Endodermal cell (in vitro differentiated cells): ENCODE results near the gene CTU2. TPM values are rescaled to one million over a fixed set of nuclear protein-coding genes. Genes with fewer than 3 reads are reported as not detected.
A peak's percentile ranks its signal among the peaks of the same experiment; 100 is the strongest.

Source experiments
- DNase-seq: peaks from one replicate; pipeline ENCODE4 v3.0.0-alpha.2; 2017
- H3K27ac ChIP-seq: 2 replicates; pipeline ENCODE4 v1.5.1; 2013; ENCODE audit warnings: mild to moderate bottlenecking, low read depth, low read length, moderate library complexity
- H3K27me3 ChIP-seq: 2 replicates; pipeline ENCODE4 v1.6.1; 2013; ENCODE audit warnings: mild to moderate bottlenecking, low read length, moderate library complexity; ENCODE audit not compliant: insufficient read depth, control insufficient read depth, poor library complexity, severe bottlenecking
- H3K36me3 ChIP-seq: 2 replicates; pipeline ENCODE4 v1.7.0; 2013; ENCODE audit warnings: mild to moderate bottlenecking, low read length, moderate library complexity; ENCODE audit not compliant: control insufficient read depth, insufficient read depth
- H3K4me1 ChIP-seq: one replicate; pipeline ENCODE4 v1.7.0; 2013; ENCODE audit warnings: low read length; ENCODE audit not compliant: control insufficient read depth, insufficient read depth
- H3K4me3 ChIP-seq: 2 replicates; pipeline ENCODE4 v1.5.1; 2013; ENCODE audit warnings: mild to moderate bottlenecking, low read length, moderate library complexity
- H3K9ac ChIP-seq: 2 replicates; pipeline ENCODE4 v1.6.1; 2013; ENCODE audit warnings: mild to moderate bottlenecking, low read length, moderate library complexity; ENCODE audit not compliant: poor library complexity, severe bottlenecking; ENCODE audit errors: extremely low read depth
- H3K9me3 ChIP-seq: 2 replicates; pipeline ENCODE4 v1.6.1; 2013; ENCODE audit warnings: mild to moderate bottlenecking, low read length, moderate library complexity; ENCODE audit not compliant: control insufficient read depth
- H3K27ac Mint-ChIP-seq: 2 replicates; pipeline ENCODE4 v1.8.0; 2020; ENCODE audit warnings: mixed read lengths
- H3K27me3 Mint-ChIP-seq: 2 replicates; pipeline ENCODE4 v1.8.0; 2021; ENCODE audit warnings: mild to moderate bottlenecking, mixed read lengths; ENCODE audit not compliant: insufficient read depth
- H3K36me3 Mint-ChIP-seq: 2 replicates; pipeline ENCODE4 v1.8.0; 2020; ENCODE audit warnings: low read depth, mixed read lengths
- H3K4me1 Mint-ChIP-seq: 2 replicates; pipeline ENCODE4 v1.8.0; 2020; ENCODE audit warnings: mixed read lengths
- H3K4me3 Mint-ChIP-seq: 2 replicates; pipeline ENCODE4 v1.8.0; 2020; ENCODE audit warnings: mild to moderate bottlenecking, moderate library complexity, mixed read lengths
- H3K9me3 Mint-ChIP-seq: 2 replicates; pipeline ENCODE4 v1.8.0; 2020; ENCODE audit warnings: mild to moderate bottlenecking, mixed read lengths
- WGBS, 2 experiments: methylation state at CpG; one replicate each; pipeline versions ENCODE4 v1.1.5 to v1.1.7; 2013; ENCODE audit warnings: missing lambda C conversion rate in 2 of 2, mixed read lengths in 1 of 2; ENCODE audit not compliant: insufficient coverage in 1 of 2, insufficient read length in 1 of 2; 5-methylcytosine and 5-hydroxymethylcytosine counted together
- total RNA-seq, 2 donors: library from RNA; stranded (reverse); fragmentation: NEBNext Ultra II Directional in 1 of 2; extraction: Animal tissue kit (Norgen Biotek cat#: 25700) in 1 of 2; gene quantifications; 2 replicates in 1 of 2; 3 replicates in 1 of 2; pipeline ENCODE4 v1.2.1, GENCODE V29; 2021
- TF ChIP-seq, protein P1 (sequence below): fragments of 200-600 bp; sonication (generic); conservative IDR thresholded peaks from 2 replicates; pipeline ENCODE4 v1.5.0; 2021; ENCODE audit warnings: antibody characterized with exemption, mild to moderate bottlenecking

Gene CTU2
- total RNA-seq, 2 donors from 2014 or later = 16.7 to 24.3 TPM

DNA sequence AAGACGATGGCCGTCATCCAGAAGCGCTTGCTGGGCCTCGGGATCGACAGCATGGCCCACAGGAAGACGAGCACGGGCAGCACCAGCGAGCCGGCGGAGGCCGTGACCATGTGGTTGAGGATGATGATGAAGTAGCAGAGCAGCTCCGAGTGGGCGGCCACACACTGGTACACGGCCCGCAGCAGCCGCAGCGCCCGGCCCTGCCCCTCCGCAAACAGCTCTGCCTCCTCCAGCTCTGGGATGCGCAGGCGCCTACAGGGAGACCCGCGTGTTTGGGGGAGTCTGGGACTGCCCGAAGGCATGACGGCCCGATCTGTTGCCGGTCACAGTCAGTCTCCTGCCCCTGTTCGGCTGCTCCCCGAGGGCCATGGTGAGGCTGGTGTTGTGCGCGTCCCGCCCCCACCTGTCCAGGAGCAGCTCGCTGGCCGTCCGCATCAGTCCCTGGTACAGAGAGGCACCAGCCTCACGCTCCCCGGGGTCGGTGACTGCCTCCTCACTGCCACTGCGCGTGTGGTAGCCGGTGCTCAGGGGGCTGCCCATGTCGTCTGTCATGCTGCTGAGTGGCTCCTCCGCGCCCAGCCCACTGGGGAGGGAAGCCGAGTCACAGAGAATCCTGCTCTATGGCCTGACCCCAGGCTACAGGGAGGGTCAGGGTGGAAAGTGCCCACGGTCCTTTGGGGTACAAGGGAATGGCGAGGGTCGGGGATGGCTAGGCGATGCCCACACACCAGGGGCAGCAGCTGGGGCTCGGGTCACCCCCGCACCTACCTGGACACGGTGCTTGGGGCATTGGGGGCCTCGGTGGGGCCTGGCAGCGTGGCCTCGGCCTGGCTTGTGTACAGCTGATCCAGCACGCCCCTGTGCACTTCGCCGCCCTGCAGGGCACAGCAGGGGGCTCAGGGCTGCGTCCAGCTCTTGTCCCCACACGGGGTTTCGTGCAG, 15.8 kb downstream of the CTU2 start:
- peaks cover 28% of the 10 kb centered on the region for H3K36me3 Mint-ChIP-seq
- Histone ChIP-seq H3K9ac (no peak overlapping the region), H3K27me3 (no peaks in the 10 kb centered on the region), H3K4me1 (no peaks in the 10 kb centered on the region), H3K4me3 (no peak overlapping the region), H3K27ac (no peak overlapping the region), H3K36me3 (peaks cover 13% of the 10 kb centered on the region), H3K9me3 (no peaks in the 10 kb centered on the region)
- TF ChIP-seq, protein P1, sequence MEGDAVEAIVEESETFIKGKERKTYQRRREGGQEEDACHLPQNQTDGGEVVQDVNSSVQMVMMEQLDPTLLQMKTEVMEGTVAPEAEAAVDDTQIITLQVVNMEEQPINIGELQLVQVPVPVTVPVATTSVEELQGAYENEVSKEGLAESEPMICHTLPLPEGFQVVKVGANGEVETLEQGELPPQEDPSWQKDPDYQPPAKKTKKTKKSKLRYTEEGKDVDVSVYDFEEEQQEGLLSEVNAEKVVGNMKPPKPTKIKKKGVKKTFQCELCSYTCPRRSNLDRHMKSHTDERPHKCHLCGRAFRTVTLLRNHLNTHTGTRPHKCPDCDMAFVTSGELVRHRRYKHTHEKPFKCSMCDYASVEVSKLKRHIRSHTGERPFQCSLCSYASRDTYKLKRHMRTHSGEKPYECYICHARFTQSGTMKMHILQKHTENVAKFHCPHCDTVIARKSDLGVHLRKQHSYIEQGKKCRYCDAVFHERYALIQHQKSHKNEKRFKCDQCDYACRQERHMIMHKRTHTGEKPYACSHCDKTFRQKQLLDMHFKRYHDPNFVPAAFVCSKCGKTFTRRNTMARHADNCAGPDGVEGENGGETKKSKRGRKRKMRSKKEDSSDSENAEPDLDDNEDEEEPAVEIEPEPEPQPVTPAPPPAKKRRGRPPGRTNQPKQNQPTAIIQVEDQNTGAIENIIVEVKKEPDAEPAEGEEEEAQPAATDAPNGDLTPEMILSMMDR = no peak
- H3K9me3 Mint-ChIP-seq = no peaks in the 10 kb centered on the region
- no peaks in the 10 kb centered on the region for H3K27me3 Mint-ChIP-seq
- no peak for DNase-seq
- no peaks in the 10 kb centered on the region for H3K4me1 Mint-ChIP-seq
- no peak overlapping the region for H3K4me3 Mint-ChIP-seq
- no peak overlapping the region for H3K27ac Mint-ChIP-seq
- WGBS, 2 experiments = 95 to 97% methylated on average over 36 to 61 of the region's 61 CpGs

DNA sequence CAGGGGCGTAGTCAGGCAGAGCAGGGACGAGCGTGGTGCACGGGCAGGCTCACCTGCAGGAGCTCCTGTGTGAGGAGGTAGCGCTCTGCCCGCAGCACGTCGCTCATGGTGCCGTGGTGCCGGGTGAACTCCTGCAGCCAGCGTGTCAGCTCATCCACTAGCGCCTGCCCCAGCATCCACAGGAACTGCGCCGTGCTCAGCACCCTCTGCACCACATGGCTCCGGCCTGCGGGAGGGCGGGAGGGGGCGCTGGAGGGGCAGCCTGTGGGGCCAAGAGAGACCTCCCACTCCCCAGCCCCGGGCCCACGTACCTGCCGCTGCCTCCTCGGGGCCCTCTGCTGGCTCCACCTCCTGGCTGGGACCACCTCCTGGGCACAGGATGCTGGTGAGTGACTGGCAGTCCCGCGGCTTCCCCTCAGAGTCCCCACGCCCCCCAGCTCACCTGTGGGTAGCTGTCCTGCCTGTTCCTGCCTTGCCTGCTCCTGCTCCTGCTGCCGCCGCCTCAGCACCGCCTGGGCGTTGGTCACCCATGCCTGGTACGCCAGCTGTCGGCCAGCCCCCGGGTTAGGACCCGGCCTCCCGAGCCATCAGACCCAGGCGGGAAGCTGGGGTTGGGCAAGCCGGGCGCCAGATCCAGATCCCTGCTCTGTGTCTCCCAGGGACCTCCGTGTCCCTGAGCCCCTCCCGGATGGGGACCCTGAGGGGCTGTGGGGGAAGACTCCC, 16.6 kb downstream of the CTU2 start:
- TF ChIP-seq, protein P1 = no peak
- Mint-ChIP-seq H3K27ac (no peak overlapping the region), H3K36me3 (peaks cover 25% of the 10 kb centered on the region), H3K4me3 (no peak overlapping the region), H3K27me3 (no peaks in the 10 kb centered on the region), H3K4me1 (no peaks in the 10 kb centered on the region), H3K9me3 (no peaks in the 10 kb centered on the region)
- no peaks in the 10 kb centered on the region for H3K4me1 ChIP-seq
- no peak overlapping the region for H3K9ac ChIP-seq
- no peaks in the 10 kb centered on the region for H3K9me3 ChIP-seq
- no peak overlapping the region for H3K27ac ChIP-seq
- H3K4me3 ChIP-seq = no peak overlapping the region
- DNase-seq = peak; percentile 68
- no peaks in the 10 kb centered on the region for H3K27me3 ChIP-seq
- H3K36me3 ChIP-seq = peaks cover 6% of the 10 kb centered on the region
- WGBS, 2 experiments = 90 to 93% methylated on average over 11 to 39 of the region's 39 CpGs

DNA sequence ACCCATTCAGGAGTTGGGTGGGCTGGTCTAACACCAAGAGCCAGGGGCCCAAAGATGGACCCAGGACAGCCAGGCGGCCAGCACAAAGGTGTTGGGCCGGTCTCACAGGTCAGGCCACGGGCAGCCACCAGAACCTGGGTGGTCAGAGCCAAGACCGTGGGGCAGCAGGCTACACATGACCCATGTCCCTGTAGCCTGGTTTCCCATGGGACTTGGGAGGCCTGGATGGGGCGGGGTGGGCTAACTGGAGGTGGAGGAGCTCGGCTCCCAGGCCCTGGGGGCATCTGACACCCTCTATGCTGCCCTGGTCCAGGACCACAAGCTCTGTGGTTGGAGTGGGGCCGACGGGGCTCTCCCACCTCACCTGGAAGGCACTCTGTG, 17.2 kb downstream of the CTU2 start:
- 82 to 93% methylated on average over 7 to 8 of the region's 8 CpGs for WGBS, 2 experiments
- no peaks in the 10 kb centered on the region for H3K4me1 ChIP-seq
- H3K9me3 ChIP-seq = no peaks in the 10 kb centered on the region
- no peaks in the 10 kb centered on the region for H3K27me3 ChIP-seq
- H3K27ac Mint-ChIP-seq = no peak overlapping the region
- TF ChIP-seq, protein P1 = no peak
- H3K36me3 ChIP-seq = peaks cover 3% of the 10 kb centered on the region
- DNase-seq = no peak
- no peaks in the 10 kb centered on the region for H3K27me3 Mint-ChIP-seq
- H3K27ac ChIP-seq = no peak overlapping the region
- no peak overlapping the region for H3K9ac ChIP-seq
- H3K4me3 Mint-ChIP-seq = no peak overlapping the region
- no peak overlapping the region for H3K4me3 ChIP-seq
- H3K9me3 Mint-ChIP-seq = no peaks in the 10 kb centered on the region
- H3K4me1 Mint-ChIP-seq = no peaks in the 10 kb centered on the region
- peaks cover 20% of the 10 kb centered on the region for H3K36me3 Mint-ChIP-seq
